OCI-M1 (cell line): ENCODE data around the gene SH2D7.

ENCODE experiments used
- DNase-seq: peaks from one replicate; lab custom pipeline; 2025; lab: John Stamatoyannopoulos, UW

SH2D7 gene

DNA sequence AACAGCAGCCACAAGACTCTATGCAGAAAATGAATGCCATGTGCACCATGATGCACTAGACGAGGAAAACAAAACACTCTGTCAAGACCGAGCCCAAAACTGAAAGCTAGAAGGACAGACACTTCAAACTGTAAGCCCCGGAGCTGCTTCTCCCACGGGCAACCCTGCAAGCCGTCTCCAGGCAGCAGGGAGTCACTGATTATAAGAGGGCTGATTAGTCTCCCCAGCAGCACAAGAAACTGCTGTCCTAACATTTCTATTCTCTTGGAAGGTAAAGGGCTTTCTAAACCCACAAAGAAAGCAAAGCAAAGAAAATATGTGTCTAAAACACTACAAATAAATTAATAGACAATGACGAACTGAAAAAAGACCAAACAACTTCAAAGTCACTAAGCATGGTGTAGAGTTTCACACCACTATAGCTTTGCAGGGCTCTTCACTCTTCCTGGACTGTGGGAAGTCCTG lies 30.4 kb upstream of the SH2D7 start:
- peak; percentile 80 for DNase-seq

DNA sequence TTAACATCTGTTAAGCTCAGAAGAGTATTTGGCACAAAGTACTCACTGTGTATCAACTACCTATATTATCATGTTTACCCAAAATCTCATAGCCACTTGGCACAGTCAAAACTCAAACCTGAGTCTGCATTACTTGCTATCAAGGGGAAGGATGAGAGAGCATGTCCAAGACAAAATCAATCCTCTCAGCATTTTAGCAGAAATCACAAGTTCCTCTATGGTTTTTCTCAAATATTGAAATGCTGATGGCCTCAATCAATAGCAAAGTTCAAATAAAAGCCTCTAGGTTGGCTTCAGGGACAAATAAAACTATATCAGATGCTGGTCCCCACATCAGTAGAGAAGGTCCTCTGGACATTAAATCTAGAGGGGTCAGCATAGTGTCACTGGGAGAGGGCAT lies 29.1 kb upstream of the SH2D7 start:
- no peak for DNase-seq

DNA sequence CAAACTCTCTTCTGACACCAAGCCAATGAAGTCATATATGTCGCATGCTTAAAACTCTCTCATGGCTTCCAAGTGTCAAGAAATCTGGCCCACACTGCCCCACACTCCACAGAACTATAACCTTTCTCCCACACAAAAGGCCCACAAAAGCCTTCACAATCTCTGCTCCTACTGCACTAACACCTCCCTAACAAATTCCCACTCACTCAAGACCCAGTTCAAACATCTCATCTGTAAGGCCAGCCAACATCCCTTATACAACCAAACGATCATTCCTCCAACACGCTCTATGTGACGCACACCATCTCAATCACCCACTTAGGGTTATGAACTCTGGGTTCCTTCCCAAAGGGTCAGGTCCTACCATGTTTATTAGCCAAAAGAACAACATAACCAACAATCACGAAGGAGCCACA lies 28.4 kb upstream of the SH2D7 start:
- DNase-seq, result no peak

DNA sequence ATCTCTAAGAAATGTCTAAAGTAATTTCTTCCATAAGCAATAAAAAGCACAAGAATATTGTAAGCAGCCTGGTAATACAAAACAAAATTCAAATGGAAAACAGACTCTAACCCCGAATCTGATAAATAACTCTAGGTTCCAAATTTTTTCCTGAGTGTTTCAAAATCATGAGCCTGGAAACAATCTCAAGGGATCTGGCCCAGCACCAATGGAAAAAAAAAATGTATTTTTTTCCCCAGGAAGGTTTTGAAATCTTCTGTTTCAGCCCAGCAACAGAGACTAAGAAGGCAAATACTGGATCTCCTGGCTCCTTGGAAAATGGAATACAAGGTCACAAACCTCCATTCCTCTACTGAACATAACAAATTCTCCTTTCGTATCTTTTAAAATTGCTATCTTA lies 27.8 kb upstream of the SH2D7 start:
- DNase-seq, result no peak

DNA sequence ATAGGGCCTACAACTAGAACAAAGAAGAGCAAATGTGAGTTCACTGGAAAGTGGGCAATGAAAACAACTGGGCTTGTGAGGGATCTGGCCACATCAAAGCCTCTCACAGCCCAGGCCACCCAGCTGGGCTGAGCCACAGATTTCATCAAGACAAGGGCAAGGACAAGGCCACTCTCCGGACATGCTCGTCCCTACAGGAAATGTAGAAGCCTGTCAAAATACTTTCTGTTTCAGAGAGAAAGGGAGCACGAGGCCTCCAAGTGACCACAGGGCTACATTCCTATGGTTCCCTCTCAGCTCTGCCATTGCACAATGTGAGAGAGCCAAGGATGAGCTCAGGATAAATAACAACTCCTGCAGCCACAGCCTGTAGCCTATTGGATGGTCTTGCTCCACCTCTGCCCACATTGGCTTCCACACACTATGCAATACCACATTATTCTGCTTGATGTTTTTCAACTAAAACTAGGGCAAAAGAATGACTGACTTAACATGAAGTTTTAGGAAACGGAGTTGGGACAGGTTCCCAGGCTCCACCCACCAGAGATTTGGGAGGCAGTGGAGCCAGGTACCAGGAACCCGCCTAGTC lies 27.0 kb upstream of the SH2D7 start:
- peak; percentile 92 for DNase-seq

DNA sequence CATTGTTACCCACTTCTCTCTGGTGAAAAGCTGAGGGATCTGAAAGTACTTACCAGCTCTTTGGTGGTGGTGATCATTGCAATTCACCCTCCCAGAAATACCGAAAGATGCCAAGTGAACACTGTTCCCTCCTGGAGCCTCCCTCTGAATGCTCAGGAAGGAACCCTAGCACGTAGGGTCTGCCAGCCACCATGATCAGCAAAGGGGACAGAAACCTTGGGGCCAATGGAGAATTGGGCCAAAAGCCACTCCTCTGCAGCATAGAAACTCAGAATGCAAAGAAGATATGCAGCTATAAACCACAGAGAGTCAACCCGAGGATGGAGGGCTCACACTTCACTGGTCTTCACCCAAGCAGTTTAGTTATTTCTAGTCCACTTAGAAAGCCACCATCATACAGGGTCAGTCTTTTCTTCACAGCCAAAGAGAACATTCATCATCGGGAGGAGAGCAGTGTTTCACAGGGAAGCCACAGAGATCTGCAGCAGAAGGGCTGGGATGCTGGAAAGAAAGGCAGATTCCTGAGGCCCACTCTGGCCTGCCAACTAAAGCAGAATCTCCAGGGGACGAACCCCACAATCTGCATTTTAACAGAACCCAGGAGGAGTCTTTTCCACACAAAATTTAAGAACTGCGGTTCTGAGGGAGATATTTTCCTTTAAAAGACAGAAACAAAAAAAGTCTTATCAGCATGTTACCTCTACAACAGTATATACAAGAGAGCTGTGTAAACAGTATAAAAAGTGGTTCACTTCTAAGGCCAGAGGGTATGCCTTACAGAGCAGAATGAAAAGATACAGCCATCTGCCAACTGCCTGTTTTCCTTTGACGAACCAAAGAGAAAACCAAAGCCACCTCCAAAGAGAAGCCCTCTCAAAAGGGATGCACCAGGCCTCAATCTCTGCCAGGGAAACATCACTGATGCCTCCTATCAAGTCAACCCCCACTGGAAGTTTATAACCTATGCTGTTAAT lies 26.1 kb upstream of the SH2D7 start:
- no peak for DNase-seq

DNA sequence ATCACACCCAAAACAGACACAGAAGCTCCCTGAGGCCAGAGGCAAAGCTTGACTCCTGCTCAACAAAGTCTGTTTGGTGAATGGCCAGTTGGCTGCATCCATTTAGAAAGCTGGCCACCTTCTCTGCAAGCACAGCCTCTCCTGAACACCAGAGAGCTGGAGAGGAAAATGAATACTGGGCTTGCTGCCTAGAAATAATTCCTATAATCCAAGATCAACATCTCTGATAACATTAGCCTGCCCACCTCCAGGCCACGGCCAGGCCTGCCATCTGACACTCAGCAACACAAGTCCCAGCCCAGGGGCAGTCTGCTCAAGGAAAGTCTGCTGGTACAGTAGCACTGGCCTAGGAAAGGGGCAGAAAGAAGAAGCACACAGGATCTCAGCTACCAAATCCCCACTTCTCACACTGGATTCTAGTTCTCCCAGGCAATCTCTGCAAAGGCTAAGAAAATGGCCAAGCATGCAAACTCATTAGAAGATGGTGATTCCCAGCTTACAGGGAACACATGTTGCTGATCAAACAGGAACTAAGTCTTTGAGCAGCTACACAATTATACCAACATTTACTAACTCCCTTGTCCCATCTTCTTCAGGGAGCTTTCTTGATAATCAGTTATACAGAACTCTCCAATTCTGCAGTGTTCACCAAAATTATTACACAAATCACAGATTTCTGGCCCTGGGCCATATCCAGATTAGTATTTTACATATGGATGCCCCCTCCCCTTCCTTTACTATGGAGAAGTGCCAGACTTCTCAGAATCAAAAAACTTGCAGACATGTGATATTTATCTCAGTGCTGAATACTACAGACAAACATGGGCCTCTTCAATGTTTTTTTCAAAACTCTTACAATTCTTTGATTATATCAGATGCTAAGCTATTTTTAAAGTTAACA lies 24.8 kb upstream of the SH2D7 start:
- DNase-seq, result peak; percentile 72

DNA sequence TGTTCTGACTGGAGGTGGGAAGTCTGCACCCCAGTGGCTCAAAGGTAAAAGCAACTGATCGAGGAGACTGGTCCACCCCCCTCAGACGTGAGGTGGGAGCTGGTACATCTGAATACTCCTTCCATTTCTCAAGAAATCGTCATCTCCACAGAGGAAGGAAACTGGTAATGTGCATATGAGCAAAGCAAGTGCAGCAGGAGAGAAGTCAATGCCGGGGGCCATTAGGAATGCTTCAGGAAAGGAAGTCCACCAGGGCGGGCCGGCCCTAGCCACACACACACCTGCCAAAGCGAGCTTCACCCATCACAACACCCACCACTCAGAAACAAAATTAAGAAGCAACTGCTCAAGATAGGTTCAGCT lies 23.3 kb upstream of the SH2D7 start:
- DNase-seq, result no peak

DNA sequence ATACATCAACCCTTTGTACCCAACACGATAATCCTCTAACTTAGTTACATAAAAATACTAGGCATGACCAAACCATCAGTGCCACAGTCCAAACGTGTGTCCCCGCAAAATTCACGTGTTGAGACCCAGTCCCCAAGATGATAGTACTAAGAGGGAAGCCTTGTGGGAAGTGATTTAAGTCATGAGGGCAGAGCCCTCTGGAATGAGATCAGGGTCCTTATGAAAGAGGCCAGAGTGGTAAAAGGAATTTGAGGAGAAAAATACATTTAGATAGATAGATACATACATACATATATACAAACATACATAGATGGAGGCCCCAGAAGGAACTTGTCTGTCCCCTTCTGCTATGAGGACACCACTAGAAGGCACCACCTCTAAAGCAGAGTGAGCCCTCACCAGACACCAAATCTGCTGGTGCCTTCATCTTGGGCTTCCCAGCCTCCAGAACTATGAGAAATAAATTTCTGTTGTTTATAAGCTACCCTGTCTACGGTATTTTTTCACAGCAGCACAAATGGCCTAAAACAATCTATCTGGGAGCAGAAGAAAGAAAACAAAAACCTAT lies 22.8 kb upstream of the SH2D7 start:
- peak; percentile 30 for DNase-seq

DNA sequence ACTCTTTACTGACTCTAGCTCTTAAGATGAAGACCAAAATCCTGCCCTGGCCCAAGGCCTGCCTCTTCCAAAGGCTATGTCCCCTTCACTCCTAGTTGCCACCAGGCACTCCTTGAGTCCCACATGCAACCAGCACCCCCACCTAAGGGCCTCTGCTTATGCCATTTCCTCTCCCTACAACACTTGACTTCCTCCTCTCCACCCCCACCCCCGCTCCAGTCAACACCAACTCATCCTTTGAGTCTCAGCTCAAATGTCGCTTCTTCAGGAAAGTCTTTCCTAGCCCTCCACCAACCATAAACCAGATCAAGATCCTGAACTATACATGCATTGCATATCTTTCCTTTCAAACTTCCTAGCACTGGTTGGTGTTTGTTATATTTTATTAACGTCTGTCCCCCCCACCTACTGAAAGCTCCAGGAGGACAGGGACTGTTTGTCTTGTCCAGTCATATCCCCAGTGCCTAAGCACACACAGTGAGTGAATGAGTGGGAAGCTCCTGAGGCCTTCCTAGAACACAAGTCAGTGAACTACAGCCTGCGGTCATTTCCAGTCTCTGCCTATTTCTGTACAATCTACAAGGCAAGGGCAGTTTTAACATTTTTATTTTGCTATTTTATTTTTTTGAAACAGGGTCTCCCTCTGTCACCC lies 22.2 kb upstream of the SH2D7 start:
- peak; percentile 30 for DNase-seq

DNA sequence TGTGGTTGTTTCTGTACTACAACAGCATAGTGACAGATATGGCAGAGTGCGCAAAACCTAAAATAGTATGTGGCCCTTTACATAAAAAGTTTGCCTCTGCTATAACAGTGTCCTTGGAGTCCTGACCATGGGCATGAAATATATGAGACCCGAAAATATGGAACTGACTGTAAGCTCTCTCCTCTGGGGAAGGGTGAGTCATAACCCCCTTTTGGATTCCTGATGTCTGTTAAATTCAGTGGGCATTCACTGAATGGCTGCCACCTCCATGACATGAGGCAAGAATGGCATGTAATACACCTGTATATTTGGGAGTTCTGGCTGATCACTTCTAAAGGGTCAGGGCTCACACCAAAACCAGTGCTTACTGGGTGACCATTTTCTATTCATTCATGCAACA lies 21.0 kb upstream of the SH2D7 start:
- no peak for DNase-seq

DNA sequence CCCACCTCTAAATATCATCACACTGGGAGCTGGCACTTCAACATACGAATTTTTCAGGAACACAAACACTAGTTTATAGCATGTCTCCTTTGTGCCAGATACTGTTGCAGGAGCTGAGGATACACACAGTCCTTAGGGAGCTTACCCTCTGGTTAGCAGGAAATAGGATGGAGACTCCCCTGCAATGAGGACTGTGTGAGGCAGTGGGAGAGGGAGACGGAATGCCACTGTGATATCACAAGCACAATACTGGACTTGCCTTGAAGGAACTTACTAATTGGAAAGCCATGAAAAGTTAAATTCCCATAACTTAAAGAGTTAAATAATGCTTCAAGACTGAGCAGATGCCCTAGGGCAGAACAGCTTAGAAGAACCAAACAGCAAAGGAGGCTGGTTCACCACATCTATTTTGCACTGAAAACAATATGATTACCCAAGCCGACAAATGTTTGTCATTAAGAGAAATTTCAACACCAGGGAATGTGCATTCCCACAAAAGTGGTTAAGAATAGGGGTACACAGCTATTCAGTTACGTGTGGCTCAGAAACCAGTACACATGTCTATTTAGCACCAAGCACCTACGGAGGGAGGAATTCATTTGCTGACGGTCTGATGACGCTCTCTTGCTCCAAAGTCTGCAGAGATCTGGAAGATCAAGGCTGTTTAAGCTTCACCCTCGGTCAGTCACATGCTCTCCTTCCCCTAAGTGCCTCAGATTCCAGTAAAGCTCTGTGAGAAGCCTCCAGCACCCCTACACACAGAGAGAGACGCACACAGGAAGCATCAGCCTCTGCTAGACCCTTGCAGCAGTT lies 20.1 kb upstream of the SH2D7 start:
- no peak for DNase-seq

DNA sequence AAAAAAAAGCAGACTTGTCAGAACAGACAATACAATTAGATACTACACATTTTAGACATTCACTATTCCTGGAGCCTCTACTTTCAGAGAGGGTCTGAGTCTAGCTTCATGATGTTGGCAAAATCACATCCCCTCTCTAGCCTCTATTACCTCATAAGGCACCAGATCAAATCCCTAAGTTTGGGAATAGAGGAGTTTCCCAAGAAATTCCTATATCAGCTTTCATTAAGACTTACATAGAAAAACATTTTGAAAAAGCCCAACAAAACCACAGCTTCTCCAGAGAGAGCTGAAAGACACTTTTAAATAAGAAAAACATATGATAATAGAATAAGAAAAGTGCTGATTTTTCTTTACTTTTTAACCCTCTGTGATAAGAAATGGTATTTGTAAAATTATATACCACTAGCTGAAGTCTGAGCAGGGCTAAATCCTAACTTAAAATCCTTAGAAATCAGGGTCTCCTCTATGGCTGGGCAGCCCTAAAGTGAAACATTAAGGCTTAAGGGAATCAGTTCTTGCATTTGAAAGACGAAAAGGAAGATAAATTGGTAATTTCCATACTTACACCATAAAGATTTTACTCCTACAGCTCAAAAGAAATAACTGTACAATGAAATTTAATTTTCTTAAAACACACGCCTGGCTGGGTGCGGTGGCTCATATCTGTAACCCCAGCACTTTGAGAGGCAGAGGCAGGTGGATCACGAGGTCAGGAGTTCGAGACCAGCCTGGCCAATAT lies 19.1 kb upstream of the SH2D7 start:
- DNase-seq, result no peak

DNA sequence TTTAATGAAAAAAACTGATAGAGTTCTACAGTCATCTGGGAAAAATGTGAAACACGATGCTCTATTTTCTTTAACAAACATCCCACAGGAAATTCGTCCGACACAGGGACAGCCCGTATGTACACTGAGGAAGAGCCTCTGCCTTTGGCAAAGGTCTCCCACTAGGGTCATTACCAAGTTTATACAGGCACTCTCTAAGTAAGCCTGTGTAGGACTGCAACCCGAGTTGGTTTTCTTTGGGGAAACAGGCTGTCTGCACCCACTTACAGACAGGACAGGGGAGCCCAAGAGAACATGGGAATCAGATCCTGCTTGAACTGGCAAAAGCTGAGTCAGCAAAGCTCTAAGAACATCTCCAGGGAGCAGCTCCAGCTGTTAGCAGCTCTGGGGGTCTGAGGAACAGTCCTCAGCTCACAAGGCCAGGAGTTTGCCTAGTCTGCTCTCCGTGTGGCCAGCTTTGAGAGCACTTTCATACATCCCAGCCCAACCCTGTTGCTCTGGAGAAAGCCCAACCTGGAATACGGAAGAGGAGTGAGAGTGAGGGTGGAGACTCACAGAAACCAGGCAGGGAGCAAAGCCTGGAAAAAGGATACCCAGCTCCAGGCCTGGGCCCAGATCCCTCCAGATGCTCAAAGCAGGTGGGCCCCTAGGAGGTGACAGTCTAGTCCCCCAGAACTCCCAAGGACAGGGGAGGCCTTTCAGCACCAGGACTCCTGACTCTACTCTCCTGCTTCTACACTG lies 16.7 kb upstream of the SH2D7 start:
- no peak for DNase-seq

DNA sequence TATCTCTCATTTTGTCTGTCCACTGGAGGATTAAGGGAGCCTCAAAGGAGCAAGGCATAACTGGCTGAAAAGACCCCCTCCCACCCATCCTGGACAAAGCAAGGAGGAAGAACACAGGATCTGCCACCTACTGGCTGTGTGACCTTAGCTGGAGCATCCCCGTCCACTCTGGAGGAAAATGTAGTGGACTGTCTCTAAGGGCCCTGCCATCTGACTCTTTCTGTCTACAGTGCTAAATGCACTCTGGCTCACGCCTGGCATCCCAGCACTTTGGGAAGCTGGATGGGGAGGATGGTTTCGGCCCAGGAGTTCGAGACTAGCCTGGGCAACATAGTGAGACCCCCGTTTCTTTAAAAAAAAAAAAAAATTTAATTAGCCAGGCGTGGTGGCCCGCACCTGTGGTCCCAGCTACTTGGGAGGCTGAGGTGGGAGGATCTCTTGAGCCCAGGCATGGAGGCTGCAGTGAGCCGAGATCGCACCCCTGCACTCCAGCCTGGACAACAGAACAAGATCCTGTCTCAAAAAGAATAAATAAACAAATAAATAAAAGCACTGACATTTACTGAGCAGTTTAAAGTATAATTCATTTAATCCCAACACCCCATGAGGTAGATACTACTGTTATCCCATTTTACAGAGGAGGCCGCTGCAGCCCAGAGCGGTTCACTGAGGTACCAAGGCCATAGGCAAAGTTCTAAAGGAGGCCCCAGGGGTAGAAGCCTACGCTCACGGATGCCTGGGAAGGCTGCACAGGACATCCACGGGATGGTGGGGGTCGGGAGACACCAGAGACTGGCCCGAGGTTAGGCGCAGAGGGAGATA lies 15.9 kb upstream of the SH2D7 start:
- no peak for DNase-seq

DNA sequence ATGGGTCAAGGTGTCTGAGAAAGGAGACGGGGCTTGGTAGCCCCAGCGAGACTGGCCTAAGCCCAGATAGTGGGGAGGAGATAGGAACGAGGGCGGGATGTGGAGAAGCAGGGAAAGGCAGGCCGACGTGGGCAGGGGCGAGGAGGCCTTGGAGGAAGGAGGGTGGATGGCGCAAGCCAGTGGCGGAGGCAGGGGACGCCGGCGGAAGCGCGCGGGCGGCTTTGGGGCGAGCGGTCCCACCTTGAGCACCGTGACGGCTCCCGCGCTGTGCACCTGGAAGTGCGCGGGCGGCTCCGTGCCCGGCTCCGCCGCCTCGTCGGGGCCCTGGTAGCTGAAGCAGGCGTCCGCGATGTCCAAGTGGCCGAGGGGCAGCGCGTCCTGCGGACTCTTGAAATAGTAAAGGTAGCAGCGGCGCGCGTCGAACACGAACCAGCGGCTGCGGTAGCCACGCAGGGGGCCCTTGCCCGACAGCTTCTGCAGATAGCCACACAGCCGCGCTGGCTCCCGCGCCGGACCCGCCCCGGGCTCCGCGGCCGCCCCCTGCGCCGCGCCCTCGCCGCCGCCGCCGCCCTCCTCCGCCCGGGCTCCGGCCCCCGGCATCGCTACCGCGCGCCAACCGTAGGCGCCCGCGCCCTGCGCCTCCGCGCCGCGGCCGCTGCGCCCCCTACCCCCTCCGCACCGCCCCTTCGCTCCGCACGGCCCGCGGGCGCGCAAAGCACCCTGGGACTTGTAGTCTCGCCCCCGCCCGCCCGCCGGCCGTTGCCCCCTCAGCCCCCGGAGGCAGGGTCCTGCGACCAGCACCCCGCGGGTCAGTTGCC lies 15.1 kb upstream of the SH2D7 start, which contains the start of gene TBC1D2B:
TBC1D2B (minus strand) TSS at position 659 of the 818 bp plus-strand sequence; CDS start at position 600, 59 bp downstream.
- peak; percentile 70 for DNase-seq

DNA sequence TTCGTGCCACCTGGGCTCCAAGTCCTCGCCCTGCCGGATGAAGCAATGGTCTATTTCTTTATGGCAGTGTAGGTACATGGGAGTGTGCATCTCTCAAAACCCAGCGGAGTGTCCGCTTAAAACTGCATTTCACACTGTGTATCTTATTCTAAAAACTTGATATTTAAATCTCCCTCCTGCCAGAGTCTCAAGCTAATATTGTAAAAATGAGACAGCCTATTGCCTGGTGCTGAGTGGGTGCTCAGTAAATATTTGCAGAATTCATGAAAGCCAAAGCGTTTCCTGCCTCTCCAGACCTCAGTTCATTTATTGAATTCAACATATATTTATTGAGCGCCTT lies 14.5 kb upstream of the SH2D7 start:
- DNase-seq, result peak; percentile 48
